ENCODE measurements around the gene PRKG1.

DNA sequence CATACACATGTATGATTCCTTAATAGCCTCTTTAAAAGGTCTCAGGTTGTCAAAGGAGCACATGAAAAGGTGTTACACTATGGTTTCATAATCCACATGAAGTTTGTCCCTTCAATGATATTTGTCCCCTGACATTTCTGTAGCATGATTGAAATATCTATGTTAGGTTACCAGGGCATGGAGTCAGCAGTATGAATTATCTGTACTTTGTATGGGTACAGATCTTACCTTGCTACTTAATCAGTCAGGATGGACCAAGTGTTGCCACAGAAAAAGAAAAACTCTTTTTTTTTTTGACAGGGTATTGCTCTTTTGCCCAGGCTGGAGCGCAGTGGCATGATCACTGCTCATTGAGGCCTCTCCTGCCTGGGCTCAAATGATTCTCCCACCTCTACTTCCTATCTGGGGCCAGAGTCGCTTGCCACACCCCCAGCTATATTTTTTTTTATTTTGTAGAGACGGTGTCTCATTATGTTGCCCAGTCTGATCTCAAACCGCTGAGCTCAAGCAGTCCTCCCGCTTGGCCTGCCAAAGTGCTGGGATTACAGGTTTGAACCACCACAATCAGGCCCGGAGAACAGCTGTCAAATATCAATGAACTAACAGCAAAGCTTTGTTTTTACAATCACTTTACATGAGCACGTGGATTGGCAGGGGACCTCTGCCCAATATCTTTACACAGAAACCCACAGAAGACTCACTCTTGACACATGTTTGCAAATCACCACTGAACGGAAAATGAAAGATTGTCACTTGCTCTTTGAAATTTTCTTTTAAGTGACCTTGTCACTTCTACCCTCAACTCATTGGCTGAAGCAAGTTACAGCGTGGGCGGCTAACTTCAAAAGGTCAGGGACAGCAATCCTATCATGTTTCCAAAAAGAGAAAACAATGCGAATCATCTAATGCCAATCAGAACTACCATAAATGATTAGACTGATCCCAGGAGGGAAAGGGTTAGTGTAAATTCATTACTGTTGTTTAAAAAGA lies 140.2 kb downstream of the PRKG1 start:
- TF ChIP-seq, protein P1, sequence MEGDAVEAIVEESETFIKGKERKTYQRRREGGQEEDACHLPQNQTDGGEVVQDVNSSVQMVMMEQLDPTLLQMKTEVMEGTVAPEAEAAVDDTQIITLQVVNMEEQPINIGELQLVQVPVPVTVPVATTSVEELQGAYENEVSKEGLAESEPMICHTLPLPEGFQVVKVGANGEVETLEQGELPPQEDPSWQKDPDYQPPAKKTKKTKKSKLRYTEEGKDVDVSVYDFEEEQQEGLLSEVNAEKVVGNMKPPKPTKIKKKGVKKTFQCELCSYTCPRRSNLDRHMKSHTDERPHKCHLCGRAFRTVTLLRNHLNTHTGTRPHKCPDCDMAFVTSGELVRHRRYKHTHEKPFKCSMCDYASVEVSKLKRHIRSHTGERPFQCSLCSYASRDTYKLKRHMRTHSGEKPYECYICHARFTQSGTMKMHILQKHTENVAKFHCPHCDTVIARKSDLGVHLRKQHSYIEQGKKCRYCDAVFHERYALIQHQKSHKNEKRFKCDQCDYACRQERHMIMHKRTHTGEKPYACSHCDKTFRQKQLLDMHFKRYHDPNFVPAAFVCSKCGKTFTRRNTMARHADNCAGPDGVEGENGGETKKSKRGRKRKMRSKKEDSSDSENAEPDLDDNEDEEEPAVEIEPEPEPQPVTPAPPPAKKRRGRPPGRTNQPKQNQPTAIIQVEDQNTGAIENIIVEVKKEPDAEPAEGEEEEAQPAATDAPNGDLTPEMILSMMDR (conservative IDR thresholded peaks at IDR 0.05; ENCODE audit: low read depth in 2 of 2), result no peak
- TF ChIP-seq POLR2AphosphoS5 (IDR thresholded peaks at IDR 0.05; ENCODE audit: low read depth), result no peak

All from GM23338 (cell line).